Stimulated activated CD8-positive, alpha-beta memory T cell treated with anti-CD3 and anti-CD28 coated beads, Interleukin-7, amount 100 ng/mL, for 4 hours (primary cell): ENCODE results near the gene HSPB6.
"Not testable (repeated sequence)": the region's sequence is repeated elsewhere in the genome, so short reads cannot be mapped to it uniquely, and the experiment has no call there.

ENCODE experiments used
- DNase-seq, 2 donors: peaks; one replicate each; pipeline ENCODE4 v3.0.0-alpha.2; 2020; ENCODE audit warnings: low read depth in 2 of 2

Gene HSPB6

GRCh38 chr19:35756377-35757230 is at the start of gene HSPB6:
HSPB6 (minus strand) TSS chr19:35757029; CDS start chr19:35757008, 21 bp downstream.
- DNase-seq = no peak

- no peak for DNase-seq
Measured at GRCh38 chr19:35806597-35806996, 49.8 kb upstream of the HSPB6 start.

- DNase-seq = no peak
Measured at GRCh38 chr19:35805526-35806102, 48.8 kb upstream of the HSPB6 start.

- DNase-seq = no peak
Measured at GRCh38 chr19:35801828-35802227, 45.0 kb upstream of the HSPB6 start.

- DNase-seq = no peak
Measured at GRCh38 chr19:35797663-35798062, 40.8 kb upstream of the HSPB6 start.

GRCh38 chr19:35796645-35797542 is 40.1 kb upstream of the HSPB6 start:
- DNase-seq = no peak

GRCh38 chr19:35795564-35795963 is 38.7 kb upstream of the HSPB6 start:
- DNase-seq = not testable (repeated sequence)

GRCh38 chr19:35793381-35794165 is 36.7 kb upstream of the HSPB6 start:
- DNase-seq = no peak

GRCh38 chr19:35792888-35793287 is 36.1 kb upstream of the HSPB6 start:
- no peak for DNase-seq

- DNase-seq = no peak
Measured at GRCh38 chr19:35792312-35792711, 35.5 kb upstream of the HSPB6 start.

GRCh38 chr19:35791814-35792279 is 35.0 kb upstream of the HSPB6 start:
- DNase-seq = no peak

- DNase-seq = no peak
Measured at GRCh38 chr19:35790981-35791813, 34.4 kb upstream of the HSPB6 start.

GRCh38 chr19:35789978-35790944 is 33.4 kb upstream of the HSPB6 start:
- no peak for DNase-seq

- DNase-seq = no peak
Measured at GRCh38 chr19:35789195-35789977, 32.6 kb upstream of the HSPB6 start.

GRCh38 chr19:35788205-35788960 is 31.6 kb upstream of the HSPB6 start:
- DNase-seq = no peak

GRCh38 chr19:35787227-35787799 is 30.5 kb upstream of the HSPB6 start:
- DNase-seq = no peak
